ENCODE measurements around the gene RNF144A. TPM values are rescaled to one million over a fixed set of nuclear protein-coding genes. Genes with fewer than 3 reads are reported as not detected.

Gene RNF144A
- total and polyA plus RNA-seq, 2 donors: 4.0 to 8.9 TPM

GRCh38 chr2:6967301-6967700, 50.1 kb downstream of the RNF144A start:
- Histone ChIP-seq H3K9me3 (ENCODE audit: control insufficient read depth in 2 of 2, insufficient read depth in 1 of 2, low read length in 1 of 2) (no peaks in the 10 kb centered on the region), H3K27ac (ENCODE audit: low read depth in 1 of 2, low read length in 1 of 2) (no peak overlapping the region), H3K4me3 (ENCODE audit: low read length in 2 of 2) (no peak overlapping the region), H3K27me3 (ENCODE audit: control insufficient read depth in 2 of 2, insufficient read depth in 1 of 2, low read length in 1 of 2) (no peaks in the 10 kb centered on the region), H3K4me1 (ENCODE audit: control insufficient read depth in 2 of 2, insufficient read depth in 2 of 2, low read length in 2 of 2) (no peaks in the 10 kb centered on the region), H3K36me3 (ENCODE audit: control insufficient read depth in 2 of 2, insufficient read depth in 2 of 2, low read length in 1 of 2) (peaks cover 0 to 2% of the 10 kb centered on the region in 2 donors)
- DNase-seq (ENCODE audit: low read depth in 6 of 9, low spot score in 9 of 9): no peak
- 92% methylated on average over 7 of the region's 7 CpGs for WGBS

DNA sequence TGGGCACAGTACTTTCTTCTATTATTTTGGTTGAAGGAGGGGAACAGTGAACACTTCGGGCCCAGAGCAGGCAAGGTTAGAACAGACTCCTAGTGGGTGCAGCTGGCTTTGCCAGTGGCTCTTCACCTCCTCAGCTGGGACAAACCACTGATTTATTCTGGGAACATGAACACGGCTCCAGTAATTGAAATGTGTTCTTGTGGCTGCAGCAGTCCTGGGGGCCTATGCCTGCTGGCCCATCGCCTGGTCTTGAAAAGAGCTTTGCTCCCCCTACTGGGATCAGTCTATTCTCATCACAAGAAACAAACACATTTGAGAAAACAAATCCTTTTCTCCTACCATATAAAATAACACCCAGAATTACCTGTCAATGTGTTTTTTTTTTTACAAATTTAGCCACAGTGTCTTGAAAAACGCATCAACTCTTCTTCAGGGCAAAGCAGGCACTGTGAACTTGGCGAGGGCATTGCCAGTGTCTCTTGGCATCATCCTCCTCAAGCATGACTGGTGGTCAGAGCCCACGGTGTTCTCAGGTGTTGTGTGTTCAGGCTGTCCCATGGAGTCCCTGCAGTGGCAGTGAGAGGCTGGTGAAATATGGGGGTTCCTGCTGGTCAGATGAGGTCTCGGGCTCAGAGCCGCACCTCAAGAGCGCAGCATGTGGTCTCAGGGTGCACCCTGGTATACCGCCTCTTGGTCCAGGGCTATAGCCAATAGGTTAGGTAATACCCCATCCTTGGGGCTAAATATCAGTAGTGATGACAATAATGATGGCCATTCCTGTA, 51.3 kb downstream of the RNF144A start:
- H3K36me3 ChIP-seq (ENCODE audit: control insufficient read depth in 2 of 2, insufficient read depth in 2 of 2, low read length in 1 of 2): peaks cover 2 to 3% of the 10 kb centered on the region in 2 donors
- DNase-seq (ENCODE audit: low read depth in 6 of 9, low spot score in 9 of 9): peak in 1 of 9 donors; percentile 12

DNA sequence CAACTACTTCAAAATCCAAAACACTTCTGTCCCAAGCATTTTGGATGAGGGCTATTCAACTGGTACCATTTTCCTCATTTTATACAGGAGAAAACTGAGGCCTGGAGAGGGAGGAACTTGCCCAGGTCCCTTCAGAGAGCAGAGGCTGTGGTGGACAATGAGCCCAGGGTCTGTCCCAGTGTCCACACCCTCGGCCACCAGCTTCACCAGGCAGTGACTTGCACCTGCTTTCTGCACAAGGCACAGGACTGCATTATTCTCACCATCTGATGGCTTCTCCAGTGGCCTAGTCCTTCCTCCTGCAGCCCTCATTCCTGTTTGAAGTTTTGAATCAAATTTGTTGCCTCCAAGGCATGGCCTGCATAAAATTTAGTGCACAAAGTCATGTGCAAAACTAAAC, 53.3 kb downstream of the RNF144A start:
- Histone ChIP-seq H3K4me1 (ENCODE audit: control insufficient read depth in 2 of 2, insufficient read depth in 2 of 2, low read length in 2 of 2) (no peaks in the 10 kb centered on the region), H3K9me3 (ENCODE audit: control insufficient read depth in 2 of 2, insufficient read depth in 1 of 2, low read length in 1 of 2) (no peaks in the 10 kb centered on the region), H3K4me3 (ENCODE audit: low read length in 2 of 2) (no peak overlapping the region), H3K27me3 (ENCODE audit: control insufficient read depth in 2 of 2, insufficient read depth in 1 of 2, low read length in 1 of 2) (no peaks in the 10 kb centered on the region), H3K27ac (ENCODE audit: low read depth in 1 of 2, low read length in 1 of 2) (no peak overlapping the region), H3K36me3 (ENCODE audit: control insufficient read depth in 2 of 2, insufficient read depth in 2 of 2, low read length in 1 of 2) (peaks cover 2 to 3% of the 10 kb centered on the region in 2 donors)
- DNase-seq (ENCODE audit: low read depth in 6 of 9, low spot score in 9 of 9): no peak
- 91% methylated on average over 1 of the region's 1 CpG for WGBS

More for the DNA sequence above, 51.3 kb downstream of the RNF144A start:
- Histone ChIP-seq H3K27ac (ENCODE audit: low read depth in 1 of 2, low read length in 1 of 2) (no peak overlapping the region), H3K9me3 (ENCODE audit: control insufficient read depth in 2 of 2, insufficient read depth in 1 of 2, low read length in 1 of 2) (no peaks in the 10 kb centered on the region), H3K4me1 (ENCODE audit: control insufficient read depth in 2 of 2, insufficient read depth in 2 of 2, low read length in 2 of 2) (no peaks in the 10 kb centered on the region), H3K4me3 (ENCODE audit: low read length in 2 of 2) (no peak overlapping the region), H3K27me3 (ENCODE audit: control insufficient read depth in 2 of 2, insufficient read depth in 1 of 2, low read length in 1 of 2) (no peaks in the 10 kb centered on the region)
- WGBS: 95% methylated on average over 10 of the region's 10 CpGs

GRCh38 chr2:6970976-6971480, 53.8 kb downstream of the RNF144A start:
- no peaks in the 10 kb centered on the region for H3K4me1 ChIP-seq (ENCODE audit: control insufficient read depth in 2 of 2, insufficient read depth in 2 of 2, low read length in 2 of 2)
- H3K9me3 ChIP-seq (ENCODE audit: control insufficient read depth in 2 of 2, insufficient read depth in 1 of 2, low read length in 1 of 2): no peaks in the 10 kb centered on the region
- WGBS: 97% methylated on average over 4 of the region's 4 CpGs
- H3K4me3 ChIP-seq (ENCODE audit: low read length in 2 of 2): no peak overlapping the region
- no peaks in the 10 kb centered on the region for H3K27me3 ChIP-seq (ENCODE audit: control insufficient read depth in 2 of 2, insufficient read depth in 1 of 2, low read length in 1 of 2)
- H3K27ac ChIP-seq (ENCODE audit: low read depth in 1 of 2, low read length in 1 of 2): no peak overlapping the region
- DNase-seq (ENCODE audit: low read depth in 6 of 9, low spot score in 9 of 9): no peak
- peaks cover 2 to 3% of the 10 kb centered on the region in 2 donors for H3K36me3 ChIP-seq (ENCODE audit: control insufficient read depth in 2 of 2, insufficient read depth in 2 of 2, low read length in 1 of 2)

- 97% methylated on average over 2 of the region's 2 CpGs for WGBS
- H3K4me1 ChIP-seq (ENCODE audit: control insufficient read depth in 2 of 2, insufficient read depth in 2 of 2, low read length in 2 of 2): no peaks in the 10 kb centered on the region
- H3K9me3 ChIP-seq (ENCODE audit: control insufficient read depth in 2 of 2, insufficient read depth in 1 of 2, low read length in 1 of 2): no peaks in the 10 kb centered on the region
- H3K4me3 ChIP-seq (ENCODE audit: low read length in 2 of 2): no peak overlapping the region
- H3K27ac ChIP-seq (ENCODE audit: low read depth in 1 of 2, low read length in 1 of 2): no peak overlapping the region
- H3K36me3 ChIP-seq (ENCODE audit: control insufficient read depth in 2 of 2, insufficient read depth in 2 of 2, low read length in 1 of 2): peaks cover 2 to 3% of the 10 kb centered on the region in 2 donors
- DNase-seq (ENCODE audit: low read depth in 6 of 9, low spot score in 9 of 9): no peak
- H3K27me3 ChIP-seq (ENCODE audit: control insufficient read depth in 2 of 2, insufficient read depth in 1 of 2, low read length in 1 of 2): no peaks in the 10 kb centered on the region
Measured at GRCh38 chr2:6971502-6971901, 54.3 kb downstream of the RNF144A start.

- peaks cover 2 to 3% of the 10 kb centered on the region in 2 donors for H3K36me3 ChIP-seq (ENCODE audit: control insufficient read depth in 2 of 2, insufficient read depth in 2 of 2, low read length in 1 of 2)
- DNase-seq (ENCODE audit: low read depth in 6 of 9, low spot score in 9 of 9): no peak
- WGBS: 97% methylated on average over 5 of the region's 5 CpGs
- no peak overlapping the region for H3K27ac ChIP-seq (ENCODE audit: low read depth in 1 of 2, low read length in 1 of 2)
- H3K4me3 ChIP-seq (ENCODE audit: low read length in 2 of 2): no peak overlapping the region
- H3K4me1 ChIP-seq (ENCODE audit: control insufficient read depth in 2 of 2, insufficient read depth in 2 of 2, low read length in 2 of 2): no peaks in the 10 kb centered on the region
- no peaks in the 10 kb centered on the region for H3K27me3 ChIP-seq (ENCODE audit: control insufficient read depth in 2 of 2, insufficient read depth in 1 of 2, low read length in 1 of 2)
- H3K9me3 ChIP-seq (ENCODE audit: control insufficient read depth in 2 of 2, insufficient read depth in 1 of 2, low read length in 1 of 2): no peaks in the 10 kb centered on the region
Measured at GRCh38 chr2:6972067-6972710, 55.0 kb downstream of the RNF144A start.

DNA sequence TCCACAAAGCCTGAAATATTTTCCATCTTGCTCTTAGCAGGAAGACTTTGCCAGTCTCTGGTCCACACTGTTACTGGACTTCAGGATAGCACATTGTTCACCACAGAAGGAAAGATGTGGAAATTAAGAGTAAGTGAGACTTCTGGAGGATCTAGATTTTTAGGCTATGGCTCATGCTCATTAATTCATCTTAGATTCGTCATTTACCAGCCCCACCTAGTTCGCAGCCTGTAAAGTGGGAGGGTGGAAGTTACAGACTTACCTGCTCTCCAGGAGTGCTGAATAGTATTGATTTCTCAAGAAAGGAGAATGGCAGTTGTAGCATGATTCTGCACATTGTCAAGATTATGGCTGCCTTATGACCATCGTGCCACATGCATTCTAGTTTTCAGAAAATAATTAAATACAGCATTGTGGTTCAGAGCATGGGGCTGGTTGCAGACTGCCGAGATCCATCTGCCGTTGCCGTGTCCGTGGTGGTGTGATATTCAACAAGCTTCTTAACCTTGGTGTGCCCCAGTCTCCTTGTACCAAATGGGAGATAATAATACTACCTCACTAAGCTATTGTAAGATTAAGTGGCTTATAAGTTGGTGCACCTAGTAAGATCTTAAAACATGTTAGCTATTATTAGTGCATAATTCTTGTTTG, 56.8 kb downstream of the RNF144A start:
- Histone ChIP-seq H3K4me1 (ENCODE audit: control insufficient read depth in 2 of 2, insufficient read depth in 2 of 2, low read length in 2 of 2) (no peaks in the 10 kb centered on the region), H3K27me3 (ENCODE audit: control insufficient read depth in 2 of 2, insufficient read depth in 1 of 2, low read length in 1 of 2) (no peaks in the 10 kb centered on the region), H3K27ac (ENCODE audit: low read depth in 1 of 2, low read length in 1 of 2) (no peak overlapping the region), H3K4me3 (ENCODE audit: low read length in 2 of 2) (no peak overlapping the region), H3K9me3 (ENCODE audit: control insufficient read depth in 2 of 2, insufficient read depth in 1 of 2, low read length in 1 of 2) (no peaks in the 10 kb centered on the region), H3K36me3 (ENCODE audit: control insufficient read depth in 2 of 2, insufficient read depth in 2 of 2, low read length in 1 of 2) (peaks cover 2 to 3% of the 10 kb centered on the region in 2 donors)
- WGBS: 85% methylated on average over 7 of the region's 7 CpGs
- DNase-seq (ENCODE audit: low read depth in 6 of 9, low spot score in 9 of 9): no peak

- H3K4me3 ChIP-seq (ENCODE audit: low read length in 2 of 2): no peak overlapping the region
- no peaks in the 10 kb centered on the region for H3K4me1 ChIP-seq (ENCODE audit: control insufficient read depth in 2 of 2, insufficient read depth in 2 of 2, low read length in 2 of 2)
- peaks cover 0 to 3% of the 10 kb centered on the region in 2 donors for H3K36me3 ChIP-seq (ENCODE audit: control insufficient read depth in 2 of 2, insufficient read depth in 2 of 2, low read length in 1 of 2)
- no peak overlapping the region for H3K27ac ChIP-seq (ENCODE audit: low read depth in 1 of 2, low read length in 1 of 2)
- no peak for DNase-seq (ENCODE audit: low read depth in 6 of 9, low spot score in 9 of 9)
- H3K27me3 ChIP-seq (ENCODE audit: control insufficient read depth in 2 of 2, insufficient read depth in 1 of 2, low read length in 1 of 2): no peaks in the 10 kb centered on the region
- WGBS: 96% methylated on average over 3 of the region's 3 CpGs
- H3K9me3 ChIP-seq (ENCODE audit: control insufficient read depth in 2 of 2, insufficient read depth in 1 of 2, low read length in 1 of 2): peaks cover 0 to 9% of the 10 kb centered on the region in 2 donors
Measured at GRCh38 chr2:6975988-6976387, 58.8 kb downstream of the RNF144A start.

Data from thymus (tissue), 11 donors.